ENCODE results near the gene PDGFB. TPM values are rescaled to one million over a fixed set of nuclear protein-coding genes. Genes with fewer than 3 reads are reported as not detected.

The PDGFB gene
- total RNA-seq, 1 donor from 2014 or later, result 5.9 TPM

- DNase-seq (ENCODE audit: low spot score), result peak; percentile 68
These were observed 3.7 kb downstream of the PDGFB start for GRCh38 chr22:39240831-39241793.

GRCh38 chr22:39239561-39240423 lies 5.0 kb downstream of the PDGFB start:
- DNase-seq (ENCODE audit: low spot score), result peak; percentile 80

GRCh38 chr22:39238966-39239505 lies 5.7 kb downstream of the PDGFB start:
- DNase-seq (ENCODE audit: low spot score), result no peak

- no peak for DNase-seq (ENCODE audit: low spot score)
These were observed 6.2 kb downstream of the PDGFB start for GRCh38 chr22:39238561-39238960.

- no peak for DNase-seq (ENCODE audit: low spot score)
These were observed 6.7 kb downstream of the PDGFB start for GRCh38 chr22:39238101-39238466.

- DNase-seq (ENCODE audit: low spot score), result no peak
These were observed 7.3 kb downstream of the PDGFB start for GRCh38 chr22:39237318-39238100.

GRCh38 chr22:39236321-39237317 lies 8.2 kb downstream of the PDGFB start:
- DNase-seq (ENCODE audit: low spot score), result no peak

GRCh38 chr22:39234867-39235687 lies 9.7 kb downstream of the PDGFB start:
- DNase-seq (ENCODE audit: low spot score), result no peak

- no peak for DNase-seq (ENCODE audit: low spot score)
These were observed 10.4 kb downstream of the PDGFB start for GRCh38 chr22:39234472-39234787.

GRCh38 chr22:39233710-39234471 lies 10.9 kb downstream of the PDGFB start:
- no peak for DNase-seq (ENCODE audit: low spot score)

GRCh38 chr22:39232806-39233709 lies 11.7 kb downstream of the PDGFB start:
- no peak for DNase-seq (ENCODE audit: low spot score)

- no peak for DNase-seq (ENCODE audit: low spot score)
These were observed 12.5 kb downstream of the PDGFB start for GRCh38 chr22:39232246-39232645.

- DNase-seq (ENCODE audit: low spot score), result no peak
These were observed 13.4 kb downstream of the PDGFB start for GRCh38 chr22:39231197-39231950.

GRCh38 chr22:39230261-39231196 lies 14.3 kb downstream of the PDGFB start:
- DNase-seq (ENCODE audit: low spot score), result no peak

- no peak for DNase-seq (ENCODE audit: low spot score)
These were observed 15.0 kb downstream of the PDGFB start for GRCh38 chr22:39229688-39230260.

Measured in ureter (tissue), 1 donor.